ENCODE measurements around the gene TIMM44.

Gene TIMM44

GRCh38 chr19:7908742-7909461 lies 34.6 kb downstream of the TIMM44 start:
- no peak for DNase-seq (ENCODE audit: low read depth in 2 of 2)
- no peak overlapping the region for H3K4me3 ChIP-seq (replicated peaks in 1 of 2; ENCODE audit: low read depth in 2 of 2, low read length in 2 of 2)
- TF ChIP-seq CTCF (IDR thresholded peaks at IDR 0.05; ENCODE audit: low read depth, low read length) = no peak

- DNase-seq (ENCODE audit: low read depth in 2 of 2) = no peak
- TF ChIP-seq CTCF (IDR thresholded peaks at IDR 0.05; ENCODE audit: low read depth, low read length) = no peak
- H3K4me3 ChIP-seq (replicated peaks in 1 of 2; ENCODE audit: low read depth in 2 of 2, low read length in 2 of 2) = no peak overlapping the region
Measured at GRCh38 chr19:7908078-7908699, 35.3 kb downstream of the TIMM44 start.

GRCh38 chr19:7907544-7907943 lies 35.9 kb downstream of the TIMM44 start:
- TF ChIP-seq CTCF (IDR thresholded peaks at IDR 0.05; ENCODE audit: low read depth, low read length) = no peak
- DNase-seq (ENCODE audit: low read depth in 2 of 2) = no peak
- H3K4me3 ChIP-seq (replicated peaks in 1 of 2; ENCODE audit: low read depth in 2 of 2, low read length in 2 of 2) = no peak overlapping the region

- no peak for TF ChIP-seq CTCF (IDR thresholded peaks at IDR 0.05; ENCODE audit: low read depth, low read length)
- no peak for DNase-seq (ENCODE audit: low read depth in 2 of 2)
- H3K4me3 ChIP-seq (replicated peaks in 1 of 2; ENCODE audit: low read depth in 2 of 2, low read length in 2 of 2) = no peak overlapping the region
Measured at GRCh38 chr19:7907122-7907521, 36.3 kb downstream of the TIMM44 start.

GRCh38 chr19:7905859-7906258 lies 37.6 kb downstream of the TIMM44 start:
- DNase-seq (ENCODE audit: low read depth in 2 of 2) = no peak
- no peak for TF ChIP-seq CTCF (IDR thresholded peaks at IDR 0.05; ENCODE audit: low read depth, low read length)
- no peak overlapping the region for H3K4me3 ChIP-seq (replicated peaks in 1 of 2; ENCODE audit: low read depth in 2 of 2, low read length in 2 of 2)

GRCh38 chr19:7905268-7905667 lies 38.2 kb downstream of the TIMM44 start:
- no peak for DNase-seq (ENCODE audit: low read depth in 2 of 2)
- no peak for TF ChIP-seq CTCF (IDR thresholded peaks at IDR 0.05; ENCODE audit: low read depth, low read length)
- H3K4me3 ChIP-seq (replicated peaks in 1 of 2; ENCODE audit: low read depth in 2 of 2, low read length in 2 of 2) = peak overlapping the region; percentile 17 to 92
